ENCODE results near the gene CEACAM16.

DNA sequence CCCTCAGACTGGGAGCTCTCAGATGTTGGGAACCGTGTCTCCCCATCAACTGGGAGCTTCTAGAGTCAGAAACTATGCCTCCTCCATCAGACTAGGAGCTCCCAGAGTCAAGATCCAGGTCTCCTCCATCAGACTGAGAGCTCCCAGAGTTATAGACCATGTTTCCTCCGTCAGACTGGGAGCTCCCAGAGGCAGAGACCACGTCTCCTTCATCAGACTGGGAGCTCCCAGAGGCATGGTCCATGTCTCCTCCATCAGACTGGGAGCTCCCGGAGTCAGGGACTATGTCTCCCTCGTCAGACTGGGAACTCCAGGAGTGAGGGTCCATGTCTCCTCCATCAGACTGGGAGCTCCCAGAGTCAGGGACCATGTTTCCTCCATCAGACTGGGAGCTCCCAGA is 10.0 kb downstream of the CEACAM16 start:
- TF ChIP-seq, protein P1, sequence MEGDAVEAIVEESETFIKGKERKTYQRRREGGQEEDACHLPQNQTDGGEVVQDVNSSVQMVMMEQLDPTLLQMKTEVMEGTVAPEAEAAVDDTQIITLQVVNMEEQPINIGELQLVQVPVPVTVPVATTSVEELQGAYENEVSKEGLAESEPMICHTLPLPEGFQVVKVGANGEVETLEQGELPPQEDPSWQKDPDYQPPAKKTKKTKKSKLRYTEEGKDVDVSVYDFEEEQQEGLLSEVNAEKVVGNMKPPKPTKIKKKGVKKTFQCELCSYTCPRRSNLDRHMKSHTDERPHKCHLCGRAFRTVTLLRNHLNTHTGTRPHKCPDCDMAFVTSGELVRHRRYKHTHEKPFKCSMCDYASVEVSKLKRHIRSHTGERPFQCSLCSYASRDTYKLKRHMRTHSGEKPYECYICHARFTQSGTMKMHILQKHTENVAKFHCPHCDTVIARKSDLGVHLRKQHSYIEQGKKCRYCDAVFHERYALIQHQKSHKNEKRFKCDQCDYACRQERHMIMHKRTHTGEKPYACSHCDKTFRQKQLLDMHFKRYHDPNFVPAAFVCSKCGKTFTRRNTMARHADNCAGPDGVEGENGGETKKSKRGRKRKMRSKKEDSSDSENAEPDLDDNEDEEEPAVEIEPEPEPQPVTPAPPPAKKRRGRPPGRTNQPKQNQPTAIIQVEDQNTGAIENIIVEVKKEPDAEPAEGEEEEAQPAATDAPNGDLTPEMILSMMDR (conservative IDR thresholded peaks at IDR 0.05) = no peak
- no peak for TF ChIP-seq ZFX (IDR thresholded peaks at IDR 0.05)
